SIG-M5 treated with dmso at 0.1 percent for 504 hours (cell line): ENCODE results near the gene TAF10.

ENCODE experiments used
- DNase-seq: peaks from one replicate; lab custom pipeline; 2025; ENCODE audit not compliant: unreplicated experiment; lab: John Stamatoyannopoulos, UW

TAF10 gene

GRCh38 chr11:6625832-6626420, 13.9 kb upstream of the TAF10 start:
- no peak for DNase-seq

- no peak for DNase-seq
These were observed 13.3 kb upstream of the TAF10 start for GRCh38 chr11:6625156-6625831.

- no peak for DNase-seq
These were observed 11.7 kb upstream of the TAF10 start for GRCh38 chr11:6623391-6624363.

- DNase-seq = no peak
These were observed 10.5 kb upstream of the TAF10 start for GRCh38 chr11:6622261-6623171.

- DNase-seq = no peak
These were observed 9.7 kb upstream of the TAF10 start for GRCh38 chr11:6621711-6622211.

GRCh38 chr11:6620636-6621035, 8.6 kb upstream of the TAF10 start:
- no peak for DNase-seq

- peak; percentile 95 for DNase-seq
These were observed 7.2 kb upstream of the TAF10 start, which contains the start of gene TPP1 for GRCh38 chr11:6619004-6619745. TPP1 (minus strand) TSS chr11:6619422; CDS start chr11:6619400, 22 bp downstream.

- peak; percentile 93 for DNase-seq
These were observed 6.3 kb upstream of the TAF10 start for GRCh38 chr11:6618117-6619003.

- DNase-seq = peak; percentile 68
These were observed 5.3 kb upstream of the TAF10 start for GRCh38 chr11:6617315-6617781.

- DNase-seq = no peak
These were observed 4.7 kb upstream of the TAF10 start for GRCh38 chr11:6616596-6617250.

- DNase-seq = no peak
These were observed 4.0 kb upstream of the TAF10 start for GRCh38 chr11:6615882-6616585.

- no peak for DNase-seq
These were observed 3.0 kb upstream of the TAF10 start for GRCh38 chr11:6615046-6615445.

GRCh38 chr11:6614446-6614845, 2.4 kb upstream of the TAF10 start:
- no peak for DNase-seq

GRCh38 chr11:6613496-6613895, 1.5 kb upstream of the TAF10 start:
- DNase-seq = no peak

GRCh38 chr11:6611963-6612212, 128 bp downstream of the TAF10 start:
- DNase-seq = no peak

GRCh38 chr11:6611092-6611962, 689 bp downstream of the TAF10 start:
- no peak for DNase-seq

- no peak for DNase-seq
These were observed 1.4 kb downstream of the TAF10 start for GRCh38 chr11:6610591-6610990.
